HG02970 (cell line): ENCODE results near the gene PPP1R27.

Experiments
- ATAC-seq: cut with Tn5 transposase; IDR thresholded peaks from one replicate; pipeline ENCODE4 v1.9.1; 2021; ENCODE audit warnings: mild to moderate bottlenecking, moderate library complexity, moderate number of reproducible peaks; ENCODE audit not compliant: unreplicated experiment, low FRiP score

The PPP1R27 gene

GRCh38 chr17:81834831-81835267, at the start of gene PPP1R27:
Gene PPP1R27 (minus strand): TSS chr17:81835050. CDS start chr17:81834953, 97 bp downstream.
- no peak for ATAC-seq

- no peak for ATAC-seq
Measured at GRCh38 chr17:81884520-81884919, 49.7 kb upstream of the PPP1R27 start.

- no peak for ATAC-seq
Measured at GRCh38 chr17:81879121-81879520, 44.3 kb upstream of the PPP1R27 start.

- ATAC-seq, result no peak
Measured at GRCh38 chr17:81878294-81878693, 43.4 kb upstream of the PPP1R27 start.

- ATAC-seq, result no peak
Measured at GRCh38 chr17:81877569-81877968, 42.7 kb upstream of the PPP1R27 start.

- ATAC-seq, result peak; percentile 54
Measured at GRCh38 chr17:81871387-81872230, 36.8 kb upstream of the PPP1R27 start.

- ATAC-seq, result peak; percentile 30
Measured at GRCh38 chr17:81870981-81871386, 36.1 kb upstream of the PPP1R27 start, which contains the start of gene ARHGDIA. Gene ARHGDIA (minus strand): TSS chr17:81871337. CDS start chr17:81869930, 1,407 bp downstream.

GRCh38 chr17:81870131-81870980, 35.5 kb upstream of the PPP1R27 start:
- ATAC-seq, result peak; percentile 22

GRCh38 chr17:81869221-81870130, 34.6 kb upstream of the PPP1R27 start:
- ATAC-seq, result no peak

GRCh38 chr17:81868674-81869220, 33.9 kb upstream of the PPP1R27 start:
- no peak for ATAC-seq

- no peak for ATAC-seq
Measured at GRCh38 chr17:81867991-81868673, 33.3 kb upstream of the PPP1R27 start.

GRCh38 chr17:81867170-81867990, 32.5 kb upstream of the PPP1R27 start:
- ATAC-seq, result no peak

GRCh38 chr17:81866440-81867169, 31.8 kb upstream of the PPP1R27 start:
- no peak for ATAC-seq

GRCh38 chr17:81865733-81866439, 31.0 kb upstream of the PPP1R27 start:
- no peak for ATAC-seq

- ATAC-seq, result no peak
Measured at GRCh38 chr17:81865358-81865732, 30.5 kb upstream of the PPP1R27 start.

- no peak for ATAC-seq
Measured at GRCh38 chr17:81863833-81864768, 29.3 kb upstream of the PPP1R27 start.
